Ovary (tissue), 3 donors: ENCODE results near the gene MAK.

Source experiments
- CTCF ChIP-seq, 3 donors: fragments of 450-650 bp in 2 of 3; fragments of 200-600 bp in 1 of 3; IDR thresholded peaks; one replicate each; pipeline versions ENCODE4 v1.5.1 to v1.8.0; 2016 to 2022; ENCODE audit warnings: antibody characterized with exemption in 3 of 3, mild to moderate bottlenecking in 1 of 3
- POLR2A ChIP-seq: fragments of 450-650 bp; IDR thresholded peaks from one replicate; pipeline ENCODE4 v1.6.1; 2017; ENCODE audit warnings: antibody characterized with exemption, mild to moderate bottlenecking, moderate library complexity
- donor health status: DM: no; HTN: no; CAD: no.

GRCh38 chr6:10849901-10850300, 11.6 kb upstream of the MAK start:
- TF ChIP-seq CTCF (IDR thresholded peaks at IDR 0.05): no peak
- TF ChIP-seq POLR2A: no peak
